ENCODE data around the gene SLC49A4.

The SLC49A4 gene

GRCh38 chr3:122923611-122924010 is 128.7 kb downstream of the SLC49A4 start:
- no peak for TF ChIP-seq CTCF (IDR thresholded peaks at IDR 0.05)
- TF ChIP-seq ZFX (IDR thresholded peaks at IDR 0.05; ENCODE audit: borderline replicate concordance), result no peak
- H3K27ac ChIP-seq, result no peak overlapping the region

GRCh38 chr3:122924056-122924455 is 129.2 kb downstream of the SLC49A4 start:
- no peak overlapping the region for H3K27ac ChIP-seq
- no peak for TF ChIP-seq ZFX (IDR thresholded peaks at IDR 0.05; ENCODE audit: borderline replicate concordance)
- no peak for TF ChIP-seq CTCF (IDR thresholded peaks at IDR 0.05)

GRCh38 chr3:122925756-122926155 is 130.9 kb downstream of the SLC49A4 start:
- H3K27ac ChIP-seq, result no peak overlapping the region
- TF ChIP-seq ZFX (IDR thresholded peaks at IDR 0.05; ENCODE audit: borderline replicate concordance) (no peak), CTCF (IDR thresholded peaks at IDR 0.05) (no peak)

GRCh38 chr3:122926322-122926721 is 131.5 kb downstream of the SLC49A4 start:
- H3K27ac ChIP-seq, result no peak overlapping the region
- TF ChIP-seq CTCF (IDR thresholded peaks at IDR 0.05), result no peak
- no peak for TF ChIP-seq ZFX (IDR thresholded peaks at IDR 0.05; ENCODE audit: borderline replicate concordance)

- TF ChIP-seq CTCF (IDR thresholded peaks at IDR 0.05), result no peak
- no peak for TF ChIP-seq ZFX (IDR thresholded peaks at IDR 0.05; ENCODE audit: borderline replicate concordance)
Measured at GRCh38 chr3:122926811-122927210, 131.9 kb downstream of the SLC49A4 start.

GRCh38 chr3:122927726-122928125 is 132.9 kb downstream of the SLC49A4 start:
- no peak overlapping the region for H3K27ac ChIP-seq

More at GRCh38 chr3:122926811-122927210, 131.9 kb downstream of the SLC49A4 start:
- no peak overlapping the region for H3K27ac ChIP-seq

More at GRCh38 chr3:122927726-122928125, 132.9 kb downstream of the SLC49A4 start:
- TF ChIP-seq ZFX (IDR thresholded peaks at IDR 0.05; ENCODE audit: borderline replicate concordance), result no peak
- TF ChIP-seq CTCF (IDR thresholded peaks at IDR 0.05), result no peak
